ENCODE measurements around the gene DYDC1. TPM values are rescaled to one million over a fixed set of nuclear protein-coding genes. Genes with fewer than 3 reads are reported as not detected.
A peak's percentile ranks its signal among the peaks of the same experiment; 100 is the strongest.

The DYDC1 gene
- polyA plus RNA-seq, 1 of the 3 experiments (the other 2 are of a cell fraction), result not detected

DNA sequence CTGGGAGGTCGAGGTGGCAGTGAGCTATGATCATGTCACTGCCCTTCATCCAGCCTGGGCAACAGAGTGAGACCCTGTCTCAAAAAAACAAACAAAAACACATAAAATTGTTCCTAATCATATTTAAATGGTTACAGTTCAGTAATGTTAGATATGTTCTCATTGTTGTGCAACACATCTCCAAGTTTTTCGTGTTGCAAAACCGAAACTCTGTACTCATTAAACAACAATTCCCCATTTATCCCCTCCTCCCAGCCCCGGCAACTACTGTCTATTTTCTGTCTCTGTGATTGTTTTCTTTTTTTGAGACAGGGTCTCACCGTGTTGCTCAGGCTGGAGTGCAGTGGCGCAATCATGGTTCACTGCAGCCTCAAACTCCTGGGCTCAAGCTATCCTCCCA lies 35.7 kb upstream of the DYDC1 start (continued):
- TF ChIP-seq, protein P1, sequence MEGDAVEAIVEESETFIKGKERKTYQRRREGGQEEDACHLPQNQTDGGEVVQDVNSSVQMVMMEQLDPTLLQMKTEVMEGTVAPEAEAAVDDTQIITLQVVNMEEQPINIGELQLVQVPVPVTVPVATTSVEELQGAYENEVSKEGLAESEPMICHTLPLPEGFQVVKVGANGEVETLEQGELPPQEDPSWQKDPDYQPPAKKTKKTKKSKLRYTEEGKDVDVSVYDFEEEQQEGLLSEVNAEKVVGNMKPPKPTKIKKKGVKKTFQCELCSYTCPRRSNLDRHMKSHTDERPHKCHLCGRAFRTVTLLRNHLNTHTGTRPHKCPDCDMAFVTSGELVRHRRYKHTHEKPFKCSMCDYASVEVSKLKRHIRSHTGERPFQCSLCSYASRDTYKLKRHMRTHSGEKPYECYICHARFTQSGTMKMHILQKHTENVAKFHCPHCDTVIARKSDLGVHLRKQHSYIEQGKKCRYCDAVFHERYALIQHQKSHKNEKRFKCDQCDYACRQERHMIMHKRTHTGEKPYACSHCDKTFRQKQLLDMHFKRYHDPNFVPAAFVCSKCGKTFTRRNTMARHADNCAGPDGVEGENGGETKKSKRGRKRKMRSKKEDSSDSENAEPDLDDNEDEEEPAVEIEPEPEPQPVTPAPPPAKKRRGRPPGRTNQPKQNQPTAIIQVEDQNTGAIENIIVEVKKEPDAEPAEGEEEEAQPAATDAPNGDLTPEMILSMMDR (IDR thresholded peaks at IDR 0.05), result no peak
- TF ChIP-seq EP300 (IDR thresholded peaks at IDR 0.05; ENCODE audit: borderline replicate concordance in 1 of 2, low read depth in 1 of 2, low read length in 1 of 2), result no peak
- TF ChIP-seq GATA2 (CRISPR knock-in tag; IDR thresholded peaks at IDR 0.05), result no peak
- no peak for TF ChIP-seq CHD2 (IDR thresholded peaks at IDR 0.05; ENCODE audit: low read length, partially characterized antibody)
- TF ChIP-seq TEAD4 (IDR thresholded peaks at IDR 0.05; ENCODE audit: borderline replicate concordance, insufficient read depth), result no peak
- no peak for TF ChIP-seq FOXM1 (IDR thresholded peaks at IDR 0.05; ENCODE audit: low read depth)

DNA sequence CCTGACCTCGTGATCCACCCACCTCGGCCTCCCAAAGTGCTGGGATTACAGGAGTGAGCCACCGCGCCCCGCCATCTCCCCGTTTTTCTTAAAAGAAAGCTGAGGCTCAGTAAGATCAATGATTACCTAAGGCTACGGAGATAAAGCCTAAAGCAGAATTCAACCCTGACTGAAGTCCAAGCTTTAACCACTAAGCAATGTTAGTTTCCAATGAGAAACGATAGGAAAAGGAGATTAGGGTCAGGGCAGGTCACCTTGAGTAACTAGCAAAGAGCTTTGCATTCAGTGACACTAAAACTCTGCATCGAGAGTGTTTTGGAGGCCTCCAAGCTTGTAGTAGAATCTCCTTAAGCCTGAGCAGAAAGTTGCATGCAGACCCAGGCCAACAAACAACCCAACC lies 34.2 kb upstream of the DYDC1 start:
- POLR2A ChIA-PET, result no interaction called here
- CTCF ChIA-PET, result interaction anchor here (1.1 to 11.3 kb wide), 2 partner anchors 54 to 114 kb away, joined by 3 to 144 read pairs; no protein-coding TSS in a partner anchor
- H3K9me3 ChIP-seq, result no peaks in the 10 kb centered on the region
- H3K9me2 ChIP-seq, result no peaks in the 10 kb centered on the region
- 67% methylated on average over 9 of the region's 9 CpGs for WGBS (ENCODE audit: low lambda C conversion rate)
- H3K4me2 ChIP-seq, result no peak overlapping the region
- DNase-seq, result no peak
- no peaks in the 10 kb centered on the region for H3K27me3 ChIP-seq (ENCODE audit: insufficient read depth)
- no peak overlapping the region for H3K27ac ChIP-seq (ENCODE audit: low read depth in 2 of 2, low read length in 1 of 2)
- no peak overlapping the region for H3K9ac ChIP-seq
- no peak for TF ChIP-seq NRF1 (IDR thresholded peaks at IDR 0.05; ENCODE audit: low read depth, low read length)
- TF ChIP-seq RXRA (IDR thresholded peaks at IDR 0.05; ENCODE audit: borderline replicate concordance, low read depth), result no peak
- TF ChIP-seq, protein P2, sequence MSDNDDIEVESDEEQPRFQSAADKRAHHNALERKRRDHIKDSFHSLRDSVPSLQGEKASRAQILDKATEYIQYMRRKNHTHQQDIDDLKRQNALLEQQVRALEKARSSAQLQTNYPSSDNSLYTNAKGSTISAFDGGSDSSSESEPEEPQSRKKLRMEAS (IDR thresholded peaks at IDR 0.05; ENCODE audit: low read depth), result no peak
- TF ChIP-seq ELF1 (IDR thresholded peaks at IDR 0.05), result no peak
- TF ChIP-seq, protein P1 (IDR thresholded peaks at IDR 0.05), result no peak
- no peaks in the 10 kb centered on the region for H3F3A ChIP-seq (replicated peaks; ENCODE audit: insufficient read depth)
- no peak overlapping the region for H2AFZ ChIP-seq (ENCODE audit: low read depth)
- H3K4me1 ChIP-seq (ENCODE audit: control insufficient read depth in 1 of 2, insufficient read depth in 2 of 2, low read depth in 1 of 2, low read length in 1 of 2), result peaks cover 0 to 2% of the 10 kb centered on the region in 2 experiments; a peak in 1 of 4 replicates
- H3K36me3 ChIP-seq (replicated peaks in 1 of 2; ENCODE audit: control insufficient read depth in 1 of 2, insufficient read depth in 2 of 2, low read length in 1 of 2), result no peaks in the 10 kb centered on the region
- H3K4me3 ChIP-seq (ENCODE audit: low read depth in 2 of 2, low read length in 1 of 2), result no peak overlapping the region
- no peaks in the 10 kb centered on the region for H4K20me1 ChIP-seq (ENCODE audit: insufficient read depth)
- H3K79me2 ChIP-seq (ENCODE audit: insufficient read depth), result no peaks in the 10 kb centered on the region

DNA sequence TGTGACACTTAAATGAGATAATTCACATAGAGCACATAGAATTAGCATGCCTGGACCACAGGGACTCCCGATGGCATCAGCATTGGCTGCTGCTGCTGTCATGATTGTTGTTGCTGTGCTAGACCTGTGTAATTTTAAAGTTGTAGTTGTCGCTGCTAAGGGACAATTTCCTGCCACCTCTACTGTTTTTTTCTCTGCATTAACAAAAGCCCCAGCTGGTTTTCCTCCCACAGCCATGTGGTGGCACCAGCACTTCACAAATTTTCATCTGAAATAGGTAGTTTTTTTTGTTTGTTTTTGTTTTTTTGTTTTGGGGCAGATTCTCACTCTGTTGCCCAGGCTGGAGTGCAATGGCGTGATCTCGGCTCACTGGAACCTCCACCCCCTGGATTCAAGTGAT lies 26.4 kb upstream of the DYDC1 start:
- TF ChIP-seq, protein P1 (IDR thresholded peaks at IDR 0.05), result peak; percentile 81
- TF ChIP-seq SMC3 (IDR thresholded peaks at IDR 0.05; ENCODE audit: low read depth, low read length), result peak; percentile 46
- TF ChIP-seq GATA2 (CRISPR knock-in tag; IDR thresholded peaks at IDR 0.05), result no peak
- TF ChIP-seq RAD21 (IDR thresholded peaks at IDR 0.05; ENCODE audit: low read length), result peak; percentile 85
- Histone ChIP-seq H3K27me3 (ENCODE audit: insufficient read depth) (no peaks in the 10 kb centered on the region; the same call in 1 of the 2 replicates), H2AFZ (ENCODE audit: low read depth) (peak overlapping the region; percentile 90; the same call in 1 of the 2 replicates), H3K9me2 (no peaks in the 10 kb centered on the region), H3K79me2 (ENCODE audit: insufficient read depth) (no peaks in the 10 kb centered on the region), H3K9ac (no peak overlapping the region), H3K9me3 (no peaks in the 10 kb centered on the region), H3K4me2 (no peak overlapping the region), H3K4me3 (ENCODE audit: low read depth in 2 of 2, low read length in 1 of 2) (peak overlapping the region in 1 of 2 experiments; percentile 7; a peak in 1 of 4 replicates), H3K4me1 (ENCODE audit: control insufficient read depth in 1 of 2, insufficient read depth in 2 of 2, low read depth in 1 of 2, low read length in 1 of 2) (peaks cover 0 to 3% of the 10 kb centered on the region in 2 experiments; a peak in 1 of 4 replicates), H3K27ac (ENCODE audit: low read depth in 2 of 2, low read length in 1 of 2) (no peak overlapping the region), H3F3A (replicated peaks; ENCODE audit: insufficient read depth) (no peaks in the 10 kb centered on the region), H3K36me3 (replicated peaks in 1 of 2; ENCODE audit: control insufficient read depth in 1 of 2, insufficient read depth in 2 of 2, low read length in 1 of 2) (no peaks in the 10 kb centered on the region), H4K20me1 (ENCODE audit: insufficient read depth) (no peaks in the 10 kb centered on the region)
- POLR2A ChIA-PET, result interaction anchor here (0.6 to 1.7 kb wide), 4 partner anchors 27 to 122 kb away, joined by 3 to 4 read pairs (median 3); no protein-coding TSS in a partner anchor
- WGBS (ENCODE audit: low lambda C conversion rate), result 6% methylated on average over 4 of the region's 4 CpGs
- CTCF ChIA-PET, result interaction anchor here (0.6 to 11.3 kb wide), 45 partner anchors 11 to 562 kb away, joined by 3 to 144 read pairs (median 4); partner anchors contain the start of genes DYDC1, DYDC2 and PRXL2A
- DNase-seq, result peak; percentile 68
